K562 (cell line): Measurements from ENCODE around the gene CLTB. TPM values are rescaled to one million over a fixed set of nuclear protein-coding genes. Genes with fewer than 3 reads are reported as not detected.

Experiments
- ATF7 ChIP-seq: fragments of 450-650 bp; IDR thresholded peaks from 2 replicates; pipeline ENCODE4 v1.7.1; 2014; ENCODE audit warnings: mild to moderate bottlenecking, moderate library complexity
- CTCFL ChIP-seq: IDR thresholded peaks from 2 replicates; pipeline ENCODE4 v1.6.1; 2011; ENCODE audit warnings: borderline replicate concordance, low read depth, mild to moderate bottlenecking, moderate library complexity, low read length; ENCODE audit not compliant: insufficient read depth, poor library complexity, severe bottlenecking
- DACH1 ChIP-seq: fragments of 450-650 bp; IDR thresholded peaks from 2 replicates; pipeline ENCODE4 v1.6.1; 2018; ENCODE audit not compliant: partially characterized antibody
- FOXM1 ChIP-seq, 2 experiments: fragments of 450-650 bp in 1 of 2; sonication (generic) in 1 of 2; formaldehyde crosslinking in 1 of 2; IDR thresholded peaks; 2 replicates each; pipeline versions ENCODE4 v1.6.1 to v1.9.0; 2017 to 2022; ENCODE audit warnings: low read depth in 2 of 2, mild to moderate bottlenecking in 2 of 2, missing genetic modification reagents in 1 of 2, moderate library complexity in 1 of 2
- HBP1 ChIP-seq: fragments of 450-650 bp; formaldehyde crosslinking; IDR thresholded peaks from 2 replicates; pipeline ENCODE4 v1.4.0; 2022; ENCODE audit warnings: missing genetic modification characterization
- HES1 ChIP-seq: fragments of 450-650 bp; IDR thresholded peaks from 2 replicates; pipeline ENCODE4 v1.6.1; 2016; ENCODE audit warnings: low read depth, mild to moderate bottlenecking, moderate library complexity
- NCOA1 ChIP-seq: fragments of 450-650 bp; IDR thresholded peaks from 2 replicates; pipeline ENCODE4 v1.6.1; 2016; ENCODE audit warnings: low read depth
- PPARD ChIP-seq: fragments of 250-450 bp; sonication (Bioruptor Pico); IDR thresholded peaks from 2 replicates; pipeline ENCODE4 v1.8.0; 2022; ENCODE audit warnings: inconsistent platforms, mild to moderate bottlenecking, moderate library complexity
- PYGO2 ChIP-seq: fragments of 450-650 bp; IDR thresholded peaks from 2 replicates; pipeline ENCODE4 v1.6.1; 2016; ENCODE audit warnings: mild to moderate bottlenecking, missing genetic modification characterization, moderate library complexity, missing compliant biosample characterization
- TSHZ1 ChIP-seq: fragments of 250-450 bp; sonication (Bioruptor Pico); IDR thresholded peaks from 2 replicates; pipeline ENCODE4 v1.4.0; 2020; ENCODE audit warnings: mild to moderate bottlenecking, moderate library complexity
- ZNF398 ChIP-seq: fragments of 250-450 bp; sonication (Bioruptor Pico); IDR thresholded peaks from 2 replicates; pipeline ENCODE4 v1.8.0; 2021; ENCODE audit warnings: moderate library complexity, mild to moderate bottlenecking, inconsistent platforms
- ZNF561 ChIP-seq: fragments of 450-650 bp; formaldehyde crosslinking; conservative IDR thresholded peaks from 2 replicates; pipeline ENCODE4 v1.4.0; 2020; ENCODE audit warnings: mild to moderate bottlenecking, moderate library complexity
- ZNF740 ChIP-seq, 3 experiments: fragments of 200-800 bp in 1 of 3; sonication (Bioruptor generic) in 1 of 3; sonication (generic) in 1 of 3; formaldehyde crosslinking in 1 of 3; IDR thresholded peaks; 2 replicates each; pipeline versions ENCODE4 v1.6.1 to v1.8.0; 2016 to 2022; ENCODE audit warnings: mild to moderate bottlenecking in 2 of 3, missing compliant biosample characterization in 2 of 3, missing genetic modification characterization in 2 of 3, missing genetic modification reagents in 1 of 3
- polyA plus RNA-seq, 8 experiments: library from polyadenylated mRNA; depleted of rRNA in 4 of 8; stranded (reverse) in 5 of 8; unstranded in 3 of 8; fragments of >200 nt; fragmentation: Nextera tagmentation in 2 of 8; fragmentation: Illumina TruSeq in 1 of 8; extraction: Ambion mirVana in 2 of 8; extraction: Trizol in 1 of 8; gene quantifications; 2 replicates each; pipeline versions ENCODE4 v1.2.1 to v1.2.3, GENCODE V29; 2011 to 2014; ENCODE audit warnings: inconsistent platforms in 1 of 8, missing spikeins in 1 of 8
- total RNA-seq, 7 experiments: library from RNA; depleted of rRNA in 6 of 7; stranded (reverse); fragments of >200 nt in 6 of 7; fragmentation: Illumina TruSeq in 2 of 7; extraction: Trizol in 2 of 7; gene quantifications; 2 replicates each; pipeline versions ENCODE4 v1.2.1 to v1.2.3, GENCODE V29; 2011 to 2021; ENCODE audit warnings: low replicate concordance in 1 of 7

The CLTB gene
- total and polyA plus RNA-seq, 9 of the 15 experiments (the other 6 are each of a cell fraction or from before 2014, with no cell fraction given): 1.8 to 117 (median 39.0) TPM

- TF ChIP-seq FOXM1 (IDR thresholded peaks at IDR 0.05; ENCODE audit: low read depth): no peak
- TF ChIP-seq FOXM1 (CRISPR knock-in tag; IDR thresholded peaks at IDR 0.05; ENCODE audit: low read depth): no peak; the same call in 1 of the 2 replicates
- TF ChIP-seq ZNF561 (CRISPR knock-in tag): no peak
- TF ChIP-seq ZNF740 (CRISPR knock-in tag; IDR thresholded peaks at IDR 0.05): peak; percentile 67
- no peak; a peak in 1 of 4 replicates for TF ChIP-seq ZNF740 (tag; IDR thresholded peaks at IDR 0.05)
- no peak for TF ChIP-seq PPARD
- no peak; the same call in 1 of the 2 replicates for TF ChIP-seq NCOA1
- TF ChIP-seq HES1: no peak
- TF ChIP-seq HBP1 (CRISPR knock-in tag): no peak
- no peak for TF ChIP-seq TSHZ1
- peak; percentile 96 for TF ChIP-seq ATF7
- TF ChIP-seq PYGO2: no peak
- TF ChIP-seq ZNF398 (CRISPR knock-in tag): no peak
- TF ChIP-seq CTCFL: peak; percentile 98
- TF ChIP-seq DACH1: no peak
Observed at GRCh38 chr5:176447978-176448608, 31.8 kb upstream of the CLTB start, which contains the start of gene FAF2 (continued).
